ENCODE measurements around the gene PTPN22. TPM values are rescaled to one million over a fixed set of nuclear protein-coding genes. Genes with fewer than 3 reads are reported as not detected.
"Not testable (repeated sequence)": the region's sequence is repeated elsewhere in the genome, so short reads cannot be mapped to it uniquely, and the experiment has no call there.

Gene PTPN22
- total and polyA plus RNA-seq, 2 donors from 2014 or later, result 0.32 to 6.6 TPM

- no peak for FAIRE-seq
- intact Hi-C loops (cut with DNase I), result no loop called here
- DNase-seq, result no peak
- Histone ChIP-seq H3K4me1 (ENCODE audit: control insufficient read depth in 2 of 3, insufficient read depth in 2 of 3, low read depth in 1 of 3, low read length in 3 of 3) (no peaks in the 10 kb centered on the region), H3K9ac (ENCODE audit: low read length in 3 of 3) (no peak overlapping the region), H3K36me3 (ENCODE audit: control insufficient read depth in 2 of 3, insufficient read depth in 3 of 3, low read length in 3 of 3) (no peaks in the 10 kb centered on the region), H3K9me3 (ENCODE audit: control insufficient read depth in 2 of 3, insufficient read depth in 1 of 3, low read length in 3 of 3) (no peaks in the 10 kb centered on the region), H3K27ac (ENCODE audit: low read depth in 2 of 2, low read length in 2 of 2) (no peak overlapping the region), H3K27me3 (ENCODE audit: control insufficient read depth, insufficient read depth, low read length) (no peaks in the 10 kb centered on the region), H3K4me3 (ENCODE audit: low read length in 3 of 3) (no peak overlapping the region)
- TF ChIP-seq, protein P1, sequence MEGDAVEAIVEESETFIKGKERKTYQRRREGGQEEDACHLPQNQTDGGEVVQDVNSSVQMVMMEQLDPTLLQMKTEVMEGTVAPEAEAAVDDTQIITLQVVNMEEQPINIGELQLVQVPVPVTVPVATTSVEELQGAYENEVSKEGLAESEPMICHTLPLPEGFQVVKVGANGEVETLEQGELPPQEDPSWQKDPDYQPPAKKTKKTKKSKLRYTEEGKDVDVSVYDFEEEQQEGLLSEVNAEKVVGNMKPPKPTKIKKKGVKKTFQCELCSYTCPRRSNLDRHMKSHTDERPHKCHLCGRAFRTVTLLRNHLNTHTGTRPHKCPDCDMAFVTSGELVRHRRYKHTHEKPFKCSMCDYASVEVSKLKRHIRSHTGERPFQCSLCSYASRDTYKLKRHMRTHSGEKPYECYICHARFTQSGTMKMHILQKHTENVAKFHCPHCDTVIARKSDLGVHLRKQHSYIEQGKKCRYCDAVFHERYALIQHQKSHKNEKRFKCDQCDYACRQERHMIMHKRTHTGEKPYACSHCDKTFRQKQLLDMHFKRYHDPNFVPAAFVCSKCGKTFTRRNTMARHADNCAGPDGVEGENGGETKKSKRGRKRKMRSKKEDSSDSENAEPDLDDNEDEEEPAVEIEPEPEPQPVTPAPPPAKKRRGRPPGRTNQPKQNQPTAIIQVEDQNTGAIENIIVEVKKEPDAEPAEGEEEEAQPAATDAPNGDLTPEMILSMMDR (IDR thresholded peaks at IDR 0.05; ENCODE audit: borderline replicate concordance, extremely low read depth, insufficient read depth), result no peak
Measured at GRCh38 chr1:113856401-113856790, 15.1 kb downstream of the PTPN22 start.

GRCh38 chr1:113855630-113856400, 15.7 kb downstream of the PTPN22 start:
- Histone ChIP-seq H3K36me3 (ENCODE audit: control insufficient read depth in 2 of 3, insufficient read depth in 3 of 3, low read length in 3 of 3) (no peaks in the 10 kb centered on the region), H3K4me1 (ENCODE audit: control insufficient read depth in 2 of 3, insufficient read depth in 2 of 3, low read depth in 1 of 3, low read length in 3 of 3) (no peaks in the 10 kb centered on the region), H3K9ac (ENCODE audit: low read length in 3 of 3) (no peak overlapping the region), H3K27me3 (ENCODE audit: control insufficient read depth, insufficient read depth, low read length) (no peaks in the 10 kb centered on the region), H3K4me3 (ENCODE audit: low read length in 3 of 3) (no peak overlapping the region), H3K27ac (ENCODE audit: low read depth in 2 of 2, low read length in 2 of 2) (no peak overlapping the region), H3K9me3 (ENCODE audit: control insufficient read depth in 2 of 3, insufficient read depth in 1 of 3, low read length in 3 of 3) (no peaks in the 10 kb centered on the region)
- FAIRE-seq (no peak), DNase-seq (no peak)
- intact Hi-C loops (cut with DNase I), result no loop called here
- TF ChIP-seq, protein P1 (IDR thresholded peaks at IDR 0.05; ENCODE audit: borderline replicate concordance, extremely low read depth, insufficient read depth), result no peak

DNA sequence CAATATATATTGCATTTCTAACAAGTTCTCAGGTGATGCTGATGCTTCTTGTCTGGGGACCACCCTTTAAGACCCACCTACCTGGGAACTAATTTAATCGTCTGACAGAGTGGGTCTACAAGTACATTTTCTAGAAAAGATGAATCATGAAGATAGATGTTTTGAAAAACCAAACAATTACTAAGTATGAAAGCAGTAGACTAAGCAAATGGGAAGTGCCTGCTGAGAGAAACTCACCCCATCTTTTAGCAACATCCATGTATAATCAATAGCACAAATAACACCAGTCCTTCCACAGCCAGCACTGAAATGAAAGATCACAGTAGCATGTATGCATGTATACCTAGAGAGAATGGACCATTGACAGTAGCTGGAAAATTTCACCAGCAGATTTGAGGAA, 17.3 kb downstream of the PTPN22 start:
- no peak for DNase-seq
- TF ChIP-seq, protein P1 (IDR thresholded peaks at IDR 0.05; ENCODE audit: borderline replicate concordance, extremely low read depth, insufficient read depth), result no peak
- no peak overlapping the region for H3K27ac ChIP-seq (ENCODE audit: low read depth in 2 of 2, low read length in 2 of 2)
- no peak overlapping the region for H3K9ac ChIP-seq (ENCODE audit: low read length in 3 of 3)
- no peaks in the 10 kb centered on the region for H3K9me3 ChIP-seq (ENCODE audit: control insufficient read depth in 2 of 3, insufficient read depth in 1 of 3, low read length in 3 of 3)
- H3K36me3 ChIP-seq (ENCODE audit: control insufficient read depth in 2 of 3, insufficient read depth in 3 of 3, low read length in 3 of 3), result no peaks in the 10 kb centered on the region
- H3K4me1 ChIP-seq (ENCODE audit: control insufficient read depth in 2 of 3, insufficient read depth in 2 of 3, low read depth in 1 of 3, low read length in 3 of 3), result no peaks in the 10 kb centered on the region
- no peaks in the 10 kb centered on the region for H3K27me3 ChIP-seq (ENCODE audit: control insufficient read depth, insufficient read depth, low read length)
- H3K4me3 ChIP-seq (ENCODE audit: low read length in 3 of 3), result no peak overlapping the region
- intact Hi-C loops (cut with DNase I), result no loop called here
- no peak for FAIRE-seq

GRCh38 chr1:113852694-113853093, 18.8 kb downstream of the PTPN22 start:
- H3K27ac ChIP-seq (ENCODE audit: low read depth in 2 of 2, low read length in 2 of 2); H3K4me3 ChIP-seq (ENCODE audit: low read length in 3 of 3); H3K9ac ChIP-seq (ENCODE audit: low read length in 3 of 3); DNase-seq; H3K9me3 ChIP-seq (ENCODE audit: control insufficient read depth in 2 of 3, insufficient read depth in 1 of 3, low read length in 3 of 3); H3K4me1 ChIP-seq (ENCODE audit: control insufficient read depth in 2 of 3, insufficient read depth in 2 of 3, low read depth in 1 of 3, low read length in 3 of 3); H3K36me3 ChIP-seq (ENCODE audit: control insufficient read depth in 2 of 3, insufficient read depth in 3 of 3, low read length in 3 of 3); FAIRE-seq; H3K27me3 ChIP-seq (ENCODE audit: control insufficient read depth, insufficient read depth, low read length); intact Hi-C loops (cut with DNase I): not testable (repeated sequence)

Measured in kidney (tissue), 14 donors.